ENCODE results near the gene TAF6L. TPM values are rescaled to one million over a fixed set of nuclear protein-coding genes. Genes with fewer than 3 reads are reported as not detected.

Gene TAF6L
- total and polyA plus RNA-seq, 9 of the 15 experiments (the other 6 are each of a cell fraction or from before 2014, with no cell fraction given) = 0.04 to 45.5 (median 20.8) TPM

DNA sequence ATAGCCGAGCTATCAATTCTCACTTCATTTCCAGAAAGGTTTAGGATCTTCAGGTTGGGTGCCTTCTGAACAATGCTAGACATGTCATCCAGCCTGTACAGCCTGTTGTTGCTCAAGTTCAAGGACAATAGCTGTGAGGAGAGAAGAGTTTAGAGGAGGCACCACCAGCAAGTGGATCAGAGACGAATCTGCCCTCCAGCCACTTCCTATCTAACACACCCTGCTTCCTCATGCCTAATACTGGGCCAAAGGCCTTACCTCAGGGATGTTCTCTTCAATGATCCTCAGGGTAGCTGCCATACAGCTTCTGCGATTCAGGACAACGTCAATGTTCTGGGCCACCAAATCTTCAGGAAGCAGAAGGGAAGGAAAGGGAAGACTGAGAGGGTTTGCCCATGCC lies 29.9 kb downstream of the TAF6L start:
- 85% methylated on average over 4 of the region's 4 CpGs for WGBS (ENCODE audit: insufficient coverage, low coverage, missing lambda C conversion rate)

More for the DNA sequence above, 29.9 kb downstream of the TAF6L start:
- intact Hi-C loops (cut with micrococcal nuclease) = no loop called here
- ATAC-seq = no peak
- Histone ChIP-seq H3K9me3 (replicated peaks; ENCODE audit: control insufficient read depth, insufficient read depth, low read depth, low read length) (no peaks in the 10 kb centered on the region), H3K9me1 (ENCODE audit: control insufficient read depth, insufficient read depth, low read length) (no peaks in the 10 kb centered on the region), H3K27ac (ENCODE audit: extremely low read depth, low read depth, low read length) (no peak overlapping the region), H3K36me3 (ENCODE audit: control insufficient read depth, insufficient read depth, low read length) (peaks cover 75% of the 10 kb centered on the region), H2AFZ (ENCODE audit: low read depth, low read length) (no peak overlapping the region), H3K4me2 (ENCODE audit: insufficient read depth, low read length) (no peak overlapping the region), H3K9ac (ENCODE audit: insufficient read depth in 1 of 2, low read depth in 2 of 2, low read length in 2 of 2) (no peak overlapping the region), H3K4me3 (no peak overlapping the region), H3K4me1 (replicated peaks in 1 of 2; ENCODE audit: control insufficient read depth in 2 of 2, insufficient read depth in 2 of 2, low read length in 2 of 2) (peaks cover 3 to 10% of the 10 kb centered on the region in 2 experiments; a peak in 4 of 5 replicates), H3K27me3 (ENCODE audit: control insufficient read depth in 2 of 2, insufficient read depth in 2 of 2, low read length in 2 of 2) (no peaks in the 10 kb centered on the region), H4K20me1 (replicated peaks; ENCODE audit: control insufficient read depth, insufficient read depth, low read length) (peaks cover 9% of the 10 kb centered on the region; the same call in 1 of the 2 replicates), H3K79me2 (ENCODE audit: control insufficient read depth, insufficient read depth, low read length) (peaks cover 26% of the 10 kb centered on the region)
- no TSS peak for BruUV-seq (replicated peaks)
- TF ChIP-seq CCNT2 (IDR thresholded peaks at IDR 0.05; ENCODE audit: borderline replicate concordance, extremely low read depth, insufficient read length, low read depth, low read length) (no peak), GATAD2A (IDR thresholded peaks at IDR 0.05) (no peak), CCAR2 (IDR thresholded peaks at IDR 0.05; ENCODE audit: low read depth, low read length) (no peak), ZNF695 (CRISPR knock-in tag; IDR thresholded peaks at IDR 0.05) (no peak), CREM (IDR thresholded peaks at IDR 0.05; ENCODE audit: low read depth) (no peak), SMC3 (conservative IDR thresholded peaks at IDR 0.05; ENCODE audit: insufficient read depth, low read depth, low read length) (no peak), BRCA1 (IDR thresholded peaks at IDR 0.05) (no peak), BRCA1 (CRISPR knock-in tag; IDR thresholded peaks at IDR 0.05) (no peak), JUN (IDR thresholded peaks at IDR 0.05; ENCODE audit: borderline replicate concordance, low read depth, low read length) (no peak), JUN (CRISPR knock-in tag; IDR thresholded peaks at IDR 0.05; ENCODE audit: borderline replicate concordance) (no peak), CREBBP (IDR thresholded peaks at IDR 0.05; ENCODE audit: low read depth, low read length) (no peak)
- TF ChIP-seq, protein P1, sequence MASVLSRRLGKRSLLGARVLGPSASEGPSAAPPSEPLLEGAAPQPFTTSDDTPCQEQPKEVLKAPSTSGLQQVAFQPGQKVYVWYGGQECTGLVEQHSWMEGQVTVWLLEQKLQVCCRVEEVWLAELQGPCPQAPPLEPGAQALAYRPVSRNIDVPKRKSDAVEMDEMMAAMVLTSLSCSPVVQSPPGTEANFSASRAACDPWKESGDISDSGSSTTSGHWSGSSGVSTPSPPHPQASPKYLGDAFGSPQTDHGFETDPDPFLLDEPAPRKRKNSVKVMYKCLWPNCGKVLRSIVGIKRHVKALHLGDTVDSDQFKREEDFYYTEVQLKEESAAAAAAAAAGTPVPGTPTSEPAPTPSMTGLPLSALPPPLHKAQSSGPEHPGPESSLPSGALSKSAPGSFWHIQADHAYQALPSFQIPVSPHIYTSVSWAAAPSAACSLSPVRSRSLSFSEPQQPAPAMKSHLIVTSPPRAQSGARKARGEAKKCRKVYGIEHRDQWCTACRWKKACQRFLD (CRISPR knock-in tag; IDR thresholded peaks at IDR 0.05) = no peak
- TF ChIP-seq, protein P2, sequence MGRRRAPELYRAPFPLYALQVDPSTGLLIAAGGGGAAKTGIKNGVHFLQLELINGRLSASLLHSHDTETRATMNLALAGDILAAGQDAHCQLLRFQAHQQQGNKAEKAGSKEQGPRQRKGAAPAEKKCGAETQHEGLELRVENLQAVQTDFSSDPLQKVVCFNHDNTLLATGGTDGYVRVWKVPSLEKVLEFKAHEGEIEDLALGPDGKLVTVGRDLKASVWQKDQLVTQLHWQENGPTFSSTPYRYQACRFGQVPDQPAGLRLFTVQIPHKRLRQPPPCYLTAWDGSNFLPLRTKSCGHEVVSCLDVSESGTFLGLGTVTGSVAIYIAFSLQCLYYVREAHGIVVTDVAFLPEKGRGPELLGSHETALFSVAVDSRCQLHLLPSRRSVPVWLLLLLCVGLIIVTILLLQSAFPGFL (CRISPR knock-in tag; IDR thresholded peaks at IDR 0.05) = no peak
- ChIA-PET CTCF (ENCODE audit: low intra/inter-chr PET ratio) (no interaction called here), POLR2A (interaction anchor here (0.6 to 5.5 kb wide), 9 partner anchors 10 to 243 kb away, joined by 3 to 116 read pairs (median 4); partner anchors contain the start of genes TMEM179B, TMEM223, TUT1 and WDR74)
- FAIRE-seq = no peak
- in situ Hi-C loops (cut with MboI) = no loop called here
- no peak for DNase-seq (ENCODE audit: extremely low read depth in 1 of 4, low spot score in 3 of 4)
